Keratinocyte (primary cell): ENCODE measurements around the gene MRPL28.

Experiments used
- EZH2 ChIP-seq: IDR thresholded peaks from one replicate; pipeline ENCODE4 v1.6.1; 2012; ENCODE audit warnings: inconsistent platforms, mild to moderate bottlenecking, low read length, moderate library complexity
- TF ChIP-seq, protein P1 (sequence below), 3 experiments: IDR thresholded peaks in 1 of 3; conservative IDR thresholded peaks in 1 of 3; optimal IDR thresholded peaks in 1 of 3; 2 replicates in 2 of 3; 3 replicates in 1 of 3; pipeline versions ENCODE3 to v1.5.1; 2011; ENCODE audit warnings: low read length in 3 of 3, mild to moderate bottlenecking in 3 of 3, moderate library complexity in 2 of 3, control low read depth in 1 of 3, inconsistent platforms in 1 of 3; ENCODE audit not compliant: insufficient read depth in 2 of 3; ENCODE audit errors: extremely low read depth in 1 of 3

DNA sequence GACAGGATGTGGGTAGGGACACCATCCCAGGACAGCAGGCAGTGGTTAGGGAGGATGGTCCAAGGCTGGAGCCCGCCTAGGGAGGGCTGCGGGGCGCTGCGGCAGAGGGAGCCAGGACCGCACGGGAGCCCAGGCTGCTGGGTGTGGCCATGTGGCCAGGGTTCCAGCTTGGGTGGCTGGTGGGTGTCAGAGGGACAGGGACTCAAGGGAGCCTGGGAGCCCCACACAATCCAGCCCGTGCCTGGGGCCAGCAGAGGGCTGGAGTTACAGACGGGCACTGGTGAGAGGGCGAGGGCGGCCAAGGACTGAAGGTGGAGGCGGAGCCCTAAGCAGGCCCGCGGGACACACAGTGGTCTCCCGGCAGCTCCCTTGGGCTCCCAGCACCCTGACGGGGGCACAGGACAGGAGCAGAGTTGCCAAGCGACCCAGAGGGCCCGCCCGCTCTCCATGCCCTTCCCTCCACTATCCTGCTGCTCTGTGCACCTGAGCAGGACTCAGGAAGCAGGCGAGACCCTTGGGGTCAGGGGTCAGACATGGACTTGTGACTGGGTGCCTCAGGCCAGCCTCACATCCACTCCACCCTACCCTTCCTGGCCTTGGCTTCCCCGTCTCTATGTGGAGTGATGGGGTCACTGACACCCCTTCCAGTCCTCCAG, 7.1 kb downstream of the MRPL28 start:
- TF ChIP-seq, protein P1, sequence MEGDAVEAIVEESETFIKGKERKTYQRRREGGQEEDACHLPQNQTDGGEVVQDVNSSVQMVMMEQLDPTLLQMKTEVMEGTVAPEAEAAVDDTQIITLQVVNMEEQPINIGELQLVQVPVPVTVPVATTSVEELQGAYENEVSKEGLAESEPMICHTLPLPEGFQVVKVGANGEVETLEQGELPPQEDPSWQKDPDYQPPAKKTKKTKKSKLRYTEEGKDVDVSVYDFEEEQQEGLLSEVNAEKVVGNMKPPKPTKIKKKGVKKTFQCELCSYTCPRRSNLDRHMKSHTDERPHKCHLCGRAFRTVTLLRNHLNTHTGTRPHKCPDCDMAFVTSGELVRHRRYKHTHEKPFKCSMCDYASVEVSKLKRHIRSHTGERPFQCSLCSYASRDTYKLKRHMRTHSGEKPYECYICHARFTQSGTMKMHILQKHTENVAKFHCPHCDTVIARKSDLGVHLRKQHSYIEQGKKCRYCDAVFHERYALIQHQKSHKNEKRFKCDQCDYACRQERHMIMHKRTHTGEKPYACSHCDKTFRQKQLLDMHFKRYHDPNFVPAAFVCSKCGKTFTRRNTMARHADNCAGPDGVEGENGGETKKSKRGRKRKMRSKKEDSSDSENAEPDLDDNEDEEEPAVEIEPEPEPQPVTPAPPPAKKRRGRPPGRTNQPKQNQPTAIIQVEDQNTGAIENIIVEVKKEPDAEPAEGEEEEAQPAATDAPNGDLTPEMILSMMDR (optimal IDR thresholded peaks at IDR 0.05 in 1 of 3, IDR thresholded peaks at IDR 0.05 in 1 of 3, conservative IDR thresholded peaks at IDR 0.05 in 1 of 3; ENCODE audit: extremely low read depth in 1 of 3, insufficient read depth in 2 of 3, low read length in 3 of 3): no peak
- no peak for TF ChIP-seq EZH2
